Activated CD4-positive, alpha-beta T cell treated with anti-CD3 and anti-CD28 coated beads, Interleukin-2, amount 50 U/mL, for 24 hours (primary cell): ENCODE measurements around the gene RIPK4.
"Not testable (repeated sequence)": the region's sequence is repeated elsewhere in the genome, so short reads cannot be mapped to it uniquely, and the experiment has no call there.

Experiments
- DNase-seq, 2 donors: peaks; one replicate each; pipeline ENCODE4 v3.0.0-alpha.2; 2020; ENCODE audit warnings: low read depth in 1 of 2, low spot score in 1 of 2

RIPK4 gene

GRCh38 chr21:41795726-41796125, 28.9 kb upstream of the RIPK4 start:
- DNase-seq: no peak

- no peak for DNase-seq
Measured at GRCh38 chr21:41794600-41794999, 27.7 kb upstream of the RIPK4 start.

- DNase-seq: no peak
Measured at GRCh38 chr21:41792711-41793110, 25.9 kb upstream of the RIPK4 start.

- DNase-seq: no peak
Measured at GRCh38 chr21:41786509-41786987, 19.7 kb upstream of the RIPK4 start.

DNA sequence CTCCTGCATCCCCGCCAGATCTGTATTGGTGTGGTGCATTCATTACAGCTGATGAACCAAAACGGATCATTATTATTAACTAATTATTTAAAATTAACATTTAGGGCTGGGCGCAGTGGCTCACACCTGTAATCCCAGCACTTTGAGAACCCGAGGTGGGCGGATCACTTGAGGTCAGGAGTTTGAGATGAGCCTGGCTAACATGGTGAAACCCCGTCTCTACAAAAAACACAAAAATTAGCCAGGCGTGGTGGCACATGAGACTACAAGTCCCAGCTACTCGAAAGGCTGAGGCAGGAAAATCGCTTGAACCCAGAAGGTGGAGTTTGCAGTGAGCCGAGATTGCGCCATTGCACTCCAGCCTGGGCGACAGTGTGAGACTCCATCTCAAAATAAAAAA, 18.4 kb upstream of the RIPK4 start:
- not testable (repeated sequence) for DNase-seq

- no peak for DNase-seq
Measured at GRCh38 chr21:41784456-41785102, 17.7 kb upstream of the RIPK4 start.

- DNase-seq: no peak
Measured at GRCh38 chr21:41783476-41784180, 16.8 kb upstream of the RIPK4 start.

DNA sequence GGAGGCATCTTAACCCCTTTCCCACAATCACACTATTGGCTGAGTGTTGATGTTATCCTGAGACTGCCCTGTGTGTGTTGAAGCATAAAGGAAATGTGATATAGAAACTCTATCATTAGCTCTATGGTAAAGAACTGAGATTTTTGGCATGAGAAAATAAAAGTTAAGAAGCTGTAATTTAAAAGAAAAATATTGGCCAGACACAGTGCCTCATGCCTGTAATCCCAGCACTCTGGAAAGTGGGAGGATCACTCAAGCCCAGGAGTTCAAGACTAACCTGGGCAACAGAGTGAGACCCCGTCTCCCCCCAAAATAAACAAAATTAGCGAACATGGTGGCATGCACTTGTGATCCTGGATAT, 14.2 kb upstream of the RIPK4 start:
- no peak for DNase-seq

- DNase-seq: no peak
Measured at GRCh38 chr21:41780337-41781049, 13.6 kb upstream of the RIPK4 start.

DNA sequence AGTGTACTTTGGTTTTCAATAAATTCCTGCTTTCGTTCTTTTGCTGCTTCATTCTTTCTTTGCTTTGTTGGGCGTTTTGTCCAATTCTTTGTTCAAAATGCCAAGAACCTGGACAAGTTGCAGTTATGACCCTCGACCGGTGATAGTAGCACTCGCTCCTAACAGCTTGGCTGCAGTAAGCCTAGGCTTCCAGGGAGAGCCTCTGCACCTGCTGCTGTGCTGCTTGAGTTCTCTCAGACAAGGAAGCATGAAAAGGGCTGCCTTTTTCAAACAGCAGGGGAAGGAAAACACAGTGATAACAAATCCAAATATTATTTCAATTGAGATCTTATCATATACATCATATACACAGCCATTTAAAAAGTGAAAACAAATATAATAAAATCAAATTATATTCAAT, 12.8 kb upstream of the RIPK4 start:
- no peak for DNase-seq

DNA sequence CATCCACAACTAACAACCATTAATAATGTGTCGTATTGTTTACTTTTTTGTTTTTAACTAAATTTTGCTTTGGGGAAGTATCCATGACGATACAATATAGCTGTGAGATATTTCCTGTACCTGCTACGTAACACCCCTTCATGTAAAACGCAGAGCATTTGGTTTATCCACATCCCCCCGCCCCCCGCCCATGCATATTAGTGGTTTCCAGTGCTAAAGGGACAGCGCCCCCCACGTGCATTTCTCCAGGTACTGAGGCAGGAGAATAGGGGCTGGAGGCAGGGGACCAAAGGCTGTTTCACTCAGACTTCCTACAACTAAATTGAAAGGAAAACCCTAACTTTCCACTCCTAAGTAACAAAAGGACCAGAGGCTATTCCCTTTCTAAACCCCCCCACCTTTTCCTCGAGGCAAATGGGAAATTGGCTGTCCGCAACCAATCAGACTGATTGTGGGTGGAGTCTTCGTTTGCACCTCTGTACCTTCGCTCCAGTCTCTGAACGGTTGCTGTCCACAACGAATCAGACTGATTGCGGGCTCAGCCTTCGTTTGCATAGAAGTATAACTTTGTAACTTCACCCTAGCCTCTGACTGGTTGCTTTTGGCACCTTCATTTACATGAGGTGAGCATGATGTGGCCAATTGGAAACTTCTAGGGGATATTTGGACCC, 12.2 kb upstream of the RIPK4 start:
- DNase-seq: no peak

GRCh38 chr21:41777951-41778815, 11.3 kb upstream of the RIPK4 start:
- DNase-seq: no peak

- no peak for DNase-seq
Measured at GRCh38 chr21:41776778-41777177, 9.9 kb upstream of the RIPK4 start.

DNA sequence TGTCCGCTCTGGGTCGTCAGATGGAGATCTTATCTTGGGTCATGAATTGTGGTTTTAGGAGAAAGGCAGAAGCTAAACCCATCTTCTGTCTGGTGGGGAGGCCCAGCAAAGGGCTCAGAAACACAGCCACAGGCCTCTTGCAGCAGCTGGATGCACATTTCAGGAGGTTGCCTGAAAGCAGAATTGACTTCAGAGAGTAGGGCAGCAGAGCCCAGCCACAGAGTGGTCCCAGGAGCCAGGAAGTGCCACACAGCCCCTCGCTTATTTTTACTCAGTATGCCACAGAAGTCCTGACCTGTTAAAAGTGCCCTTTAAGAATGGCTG, 8.3 kb upstream of the RIPK4 start:
- no peak for DNase-seq

DNA sequence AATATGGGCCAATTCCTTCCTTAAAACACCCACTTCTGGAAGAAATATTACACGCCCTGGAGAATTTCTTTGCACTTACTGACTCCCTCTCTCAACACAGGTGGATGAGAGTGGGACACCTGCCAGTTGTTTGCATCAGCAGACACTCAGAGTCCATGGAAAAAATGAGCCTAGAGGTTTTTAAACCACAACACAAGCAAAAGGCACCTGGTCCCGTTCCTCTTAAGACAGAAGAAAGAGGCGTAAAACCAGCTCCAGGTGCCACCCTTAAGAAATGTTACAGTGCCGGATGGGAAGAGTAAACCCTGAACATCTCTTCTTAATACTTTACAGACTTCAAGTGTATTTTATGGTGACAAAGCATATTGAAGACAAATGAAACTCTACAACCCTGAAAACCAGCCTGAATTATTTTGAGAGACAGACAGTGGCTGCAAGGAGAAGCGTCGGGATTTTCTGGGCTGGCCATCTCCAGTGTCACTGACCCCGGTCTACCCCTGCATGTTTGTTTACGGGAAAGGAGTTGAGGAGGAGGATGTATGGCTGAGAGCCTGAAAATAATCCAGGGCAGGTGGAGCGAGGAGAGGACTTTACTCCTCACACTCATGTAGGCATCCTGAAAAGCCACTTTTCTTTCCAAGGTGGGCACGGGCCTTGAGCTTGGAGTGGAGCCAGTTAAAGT, 7.8 kb upstream of the RIPK4 start:
- DNase-seq: no peak

DNA sequence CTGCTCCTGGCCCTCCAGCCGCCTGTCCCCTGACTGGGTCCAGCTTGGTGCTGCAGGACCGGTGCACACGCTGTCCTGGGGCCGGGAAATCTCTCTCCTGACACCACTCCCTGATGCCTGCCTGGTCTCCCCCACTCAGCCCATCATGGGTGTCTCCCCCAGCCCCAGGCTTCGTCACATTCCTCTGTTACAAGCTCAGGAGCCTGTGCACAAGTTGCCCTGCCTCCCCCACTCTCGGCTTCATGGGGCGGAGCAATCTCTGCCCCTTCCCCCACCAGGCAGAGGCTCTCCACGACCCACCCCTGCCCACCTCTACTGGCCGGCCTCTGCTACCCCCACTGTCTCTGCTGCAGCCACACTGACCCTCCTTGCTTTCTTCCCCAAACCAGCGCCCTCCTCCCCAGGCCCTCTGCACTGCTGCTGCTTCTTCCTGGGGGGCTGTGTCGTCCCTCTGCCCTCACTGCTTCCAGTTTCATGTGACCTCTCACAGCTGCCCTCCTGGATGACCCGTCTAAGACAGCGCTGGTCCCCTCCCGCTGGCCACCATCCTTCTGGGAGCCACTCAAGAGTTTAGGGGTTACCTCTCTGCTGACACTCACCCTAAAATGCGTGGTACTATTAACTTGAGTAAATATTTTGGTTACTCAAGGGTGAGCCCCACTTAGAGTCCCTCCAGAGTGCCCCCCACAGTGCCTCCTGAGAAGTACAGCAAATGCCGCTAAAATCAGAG, 5.7 kb upstream of the RIPK4 start:
- no peak for DNase-seq

GRCh38 chr21:41771625-41771945, 4.7 kb upstream of the RIPK4 start:
- DNase-seq: no peak

DNA sequence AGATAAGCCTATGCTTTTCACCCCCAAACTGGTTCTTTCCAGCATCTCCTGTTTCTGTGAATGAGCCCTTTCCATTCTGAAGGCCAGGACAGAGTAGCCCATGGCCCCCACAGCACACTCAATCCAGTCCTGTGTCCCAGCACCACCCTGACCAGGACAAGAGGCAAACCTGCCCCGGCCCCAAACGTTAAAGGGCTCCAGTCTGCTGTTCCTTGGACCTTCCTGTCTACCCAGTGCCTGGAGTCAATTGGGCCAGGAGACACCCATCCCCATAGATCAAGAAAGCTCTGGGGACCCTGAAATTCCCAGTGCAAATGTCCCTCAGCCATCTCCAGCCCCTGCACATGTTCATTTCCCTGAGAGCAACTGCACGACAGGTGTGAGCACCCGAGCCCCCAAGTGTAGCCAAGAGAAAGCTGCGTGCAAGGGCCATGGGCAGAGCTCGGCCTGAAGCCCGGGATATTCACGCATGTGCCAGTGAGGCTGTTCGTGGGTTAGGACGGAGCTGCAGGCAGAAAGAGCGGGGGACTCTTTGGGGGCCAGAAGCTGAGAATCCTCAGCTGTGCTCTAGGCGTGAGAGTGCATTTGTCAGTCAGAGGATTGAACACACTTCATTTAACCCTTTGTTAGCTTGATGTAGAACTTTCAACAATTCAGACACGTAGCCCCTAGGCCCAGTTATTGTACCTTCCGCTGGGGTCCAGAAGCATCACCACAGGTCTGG, 4.2 kb upstream of the RIPK4 start:
- DNase-seq: no peak

DNA sequence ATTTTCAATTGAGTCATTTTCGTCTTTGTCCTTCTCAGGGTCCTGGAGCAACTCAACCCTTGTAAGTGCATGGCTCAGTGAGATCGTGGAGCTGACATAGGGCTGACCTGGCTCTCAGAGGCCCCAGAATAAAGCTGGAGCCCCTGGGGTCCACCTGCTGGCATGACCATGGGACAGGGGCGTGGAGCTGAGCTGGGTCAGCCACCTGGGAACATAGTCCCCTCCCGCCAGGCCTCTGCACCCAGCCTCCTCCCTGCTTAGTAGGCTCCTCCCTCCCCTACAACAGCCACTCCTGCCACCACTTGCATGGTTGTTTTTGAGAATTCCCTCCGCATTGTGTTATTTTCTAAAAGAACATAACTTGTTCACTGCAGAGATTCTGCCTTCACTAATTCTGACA, 3.1 kb upstream of the RIPK4 start:
- DNase-seq: no peak
